Endodermal cell (in vitro differentiated cells): ENCODE data around the gene TTLL5. TPM values are rescaled to one million over a fixed set of nuclear protein-coding genes. Genes with fewer than 3 reads are reported as not detected.

Source experiments
- DNase-seq: peaks from one replicate; pipeline ENCODE4 v3.0.0-alpha.2; 2017
- H3K27ac ChIP-seq: 2 replicates; pipeline ENCODE4 v1.5.1; 2013; ENCODE audit warnings: mild to moderate bottlenecking, low read depth, low read length, moderate library complexity
- H3K27me3 ChIP-seq: 2 replicates; pipeline ENCODE4 v1.6.1; 2013; ENCODE audit warnings: mild to moderate bottlenecking, low read length, moderate library complexity; ENCODE audit not compliant: insufficient read depth, control insufficient read depth, poor library complexity, severe bottlenecking
- H3K36me3 ChIP-seq: 2 replicates; pipeline ENCODE4 v1.7.0; 2013; ENCODE audit warnings: mild to moderate bottlenecking, low read length, moderate library complexity; ENCODE audit not compliant: control insufficient read depth, insufficient read depth
- H3K4me1 ChIP-seq: one replicate; pipeline ENCODE4 v1.7.0; 2013; ENCODE audit warnings: low read length; ENCODE audit not compliant: control insufficient read depth, insufficient read depth
- H3K4me3 ChIP-seq: 2 replicates; pipeline ENCODE4 v1.5.1; 2013; ENCODE audit warnings: mild to moderate bottlenecking, low read length, moderate library complexity
- H3K9ac ChIP-seq: 2 replicates; pipeline ENCODE4 v1.6.1; 2013; ENCODE audit warnings: mild to moderate bottlenecking, low read length, moderate library complexity; ENCODE audit not compliant: poor library complexity, severe bottlenecking; ENCODE audit errors: extremely low read depth
- H3K9me3 ChIP-seq: 2 replicates; pipeline ENCODE4 v1.6.1; 2013; ENCODE audit warnings: mild to moderate bottlenecking, low read length, moderate library complexity; ENCODE audit not compliant: control insufficient read depth
- H3K27ac Mint-ChIP-seq: 2 replicates; pipeline ENCODE4 v1.8.0; 2020; ENCODE audit warnings: mixed read lengths
- H3K27me3 Mint-ChIP-seq: 2 replicates; pipeline ENCODE4 v1.8.0; 2021; ENCODE audit warnings: mild to moderate bottlenecking, mixed read lengths; ENCODE audit not compliant: insufficient read depth
- H3K36me3 Mint-ChIP-seq: 2 replicates; pipeline ENCODE4 v1.8.0; 2020; ENCODE audit warnings: low read depth, mixed read lengths
- H3K4me1 Mint-ChIP-seq: 2 replicates; pipeline ENCODE4 v1.8.0; 2020; ENCODE audit warnings: mixed read lengths
- H3K4me3 Mint-ChIP-seq: 2 replicates; pipeline ENCODE4 v1.8.0; 2020; ENCODE audit warnings: mild to moderate bottlenecking, moderate library complexity, mixed read lengths
- H3K9me3 Mint-ChIP-seq: 2 replicates; pipeline ENCODE4 v1.8.0; 2020; ENCODE audit warnings: mild to moderate bottlenecking, mixed read lengths
- CTCF ChIP-seq: fragments of 200-600 bp; sonication (generic); conservative IDR thresholded peaks from 2 replicates; pipeline ENCODE4 v1.5.0; 2021; ENCODE audit warnings: antibody characterized with exemption, mild to moderate bottlenecking
- WGBS, 2 experiments: methylation state at CpG; one replicate each; pipeline versions ENCODE4 v1.1.5 to v1.1.7; 2013; ENCODE audit warnings: missing lambda C conversion rate in 2 of 2, mixed read lengths in 1 of 2; ENCODE audit not compliant: insufficient coverage in 1 of 2, insufficient read length in 1 of 2; 5-methylcytosine and 5-hydroxymethylcytosine counted together
- total RNA-seq, 2 donors: library from RNA; stranded (reverse); fragmentation: NEBNext Ultra II Directional in 1 of 2; extraction: Animal tissue kit (Norgen Biotek cat#: 25700) in 1 of 2; gene quantifications; 2 replicates in 1 of 2; 3 replicates in 1 of 2; pipeline ENCODE4 v1.2.1, GENCODE V29; 2021

The TTLL5 gene
- total RNA-seq, 2 donors from 2014 or later, result 50.5 to 54.2 TPM

GRCh38 chr14:75625034-75625433, 36.0 kb upstream of the TTLL5 start:
- DNase-seq, result no peak
- WGBS, 2 experiments, result 100% methylated on average over 1 of the region's 3 CpGs
- Mint-ChIP-seq H3K27me3 (no peaks in the 10 kb centered on the region), H3K4me1 (peaks cover 13% of the 10 kb centered on the region), H3K27ac (no peak overlapping the region), H3K36me3 (peaks cover 7% of the 10 kb centered on the region), H3K9me3 (no peaks in the 10 kb centered on the region), H3K4me3 (no peak overlapping the region)
- no peaks in the 10 kb centered on the region for H3K27me3 ChIP-seq
- peaks cover 16% of the 10 kb centered on the region for H3K36me3 ChIP-seq
- H3K27ac ChIP-seq, result no peak overlapping the region
- no peaks in the 10 kb centered on the region for H3K4me1 ChIP-seq
- H3K9ac ChIP-seq, result no peak overlapping the region
- no peak for TF ChIP-seq CTCF
- H3K4me3 ChIP-seq, result no peak overlapping the region
- H3K9me3 ChIP-seq, result no peaks in the 10 kb centered on the region

- no peak for DNase-seq
- no peaks in the 10 kb centered on the region for H3K9me3 ChIP-seq
- no peak overlapping the region for H3K4me3 Mint-ChIP-seq
- H3K36me3 ChIP-seq, result peaks cover 16% of the 10 kb centered on the region
- peaks cover 25% of the 10 kb centered on the region for H3K4me1 Mint-ChIP-seq
- H3K4me3 ChIP-seq, result no peak overlapping the region
- H3K4me1 ChIP-seq, result peaks cover 2% of the 10 kb centered on the region
- H3K27me3 ChIP-seq, result no peaks in the 10 kb centered on the region
- H3K36me3 Mint-ChIP-seq, result peaks cover 7% of the 10 kb centered on the region
- H3K27ac Mint-ChIP-seq, result no peak overlapping the region
- WGBS, 2 experiments, result 94 to 100% methylated on average over 3 of the region's 3 CpGs
- TF ChIP-seq CTCF, result no peak
- H3K27me3 Mint-ChIP-seq, result no peaks in the 10 kb centered on the region
- no peak overlapping the region for H3K9ac ChIP-seq
- no peaks in the 10 kb centered on the region for H3K9me3 Mint-ChIP-seq
- H3K27ac ChIP-seq, result no peak overlapping the region
Observed at GRCh38 chr14:75626396-75626795, 34.6 kb upstream of the TTLL5 start.

- Mint-ChIP-seq H3K4me3 (no peak overlapping the region), H3K36me3 (peaks cover 7% of the 10 kb centered on the region), H3K27me3 (no peaks in the 10 kb centered on the region), H3K4me1 (peaks cover 29% of the 10 kb centered on the region), H3K9me3 (no peaks in the 10 kb centered on the region), H3K27ac (no peak overlapping the region)
- no peak overlapping the region for H3K27ac ChIP-seq
- TF ChIP-seq CTCF, result no peak
- WGBS, 2 experiments, result 93 to 100% methylated on average over 1 to 3 of the region's 3 CpGs
- peaks cover 16% of the 10 kb centered on the region for H3K36me3 ChIP-seq
- H3K27me3 ChIP-seq, result no peaks in the 10 kb centered on the region
- H3K4me3 ChIP-seq, result no peak overlapping the region
- no peak overlapping the region for H3K9ac ChIP-seq
- DNase-seq, result no peak
- no peaks in the 10 kb centered on the region for H3K9me3 ChIP-seq
- peaks cover 2% of the 10 kb centered on the region for H3K4me1 ChIP-seq
Observed at GRCh38 chr14:75626863-75627262, 34.2 kb upstream of the TTLL5 start.
